HG03159 (cell line): ENCODE data around the gene AOX1.
"Not testable (repeated sequence)": the region's sequence is repeated elsewhere in the genome, so short reads cannot be mapped to it uniquely, and the experiment has no call there.

Experiments used
- ATAC-seq: cut with Tn5 transposase; IDR thresholded peaks from one replicate; pipeline ENCODE4 v1.9.1; 2021; ENCODE audit warnings: mild to moderate bottlenecking, moderate library complexity; ENCODE audit not compliant: unreplicated experiment

The AOX1 gene

GRCh38 chr2:200698217-200698616 lies 112.4 kb downstream of the AOX1 start:
- ATAC-seq, result no peak

DNA sequence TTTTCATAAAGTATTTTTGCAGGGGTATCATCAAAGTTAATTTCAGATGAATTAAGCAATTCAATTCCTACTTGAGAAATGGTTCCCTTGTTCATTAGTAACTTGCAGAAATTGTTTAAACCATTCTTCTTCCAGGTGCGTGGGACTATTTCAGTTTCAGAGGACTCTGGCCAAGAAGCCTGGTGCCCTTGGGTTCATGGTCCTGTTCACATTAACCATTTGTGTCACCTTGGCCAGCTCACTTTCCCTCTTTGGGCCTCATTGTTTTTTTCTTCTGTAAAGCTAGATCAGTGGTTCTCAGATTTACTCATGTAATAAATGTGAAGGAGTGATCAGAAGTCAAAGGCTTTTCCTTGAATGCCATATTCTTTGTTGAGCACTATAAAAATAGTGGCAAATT lies 113.5 kb downstream of the AOX1 start:
- no peak for ATAC-seq

DNA sequence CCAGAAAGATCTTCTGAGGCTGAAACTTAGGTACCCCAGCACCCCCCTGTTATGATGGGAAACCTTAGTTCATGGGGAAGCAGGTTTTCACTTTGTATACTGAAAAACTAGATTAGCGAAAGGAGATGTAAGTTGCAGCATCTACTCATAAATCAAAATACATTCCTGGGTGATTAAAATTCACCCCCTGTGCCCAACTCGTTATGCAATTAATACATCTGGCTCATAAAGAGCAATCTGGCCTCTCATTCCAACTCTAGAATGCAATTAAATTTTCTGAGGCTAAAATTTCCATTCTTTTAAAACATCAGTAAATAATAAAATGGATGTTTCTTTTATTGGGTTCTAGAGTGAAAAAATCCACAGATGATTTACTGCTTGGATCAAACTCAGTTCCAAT lies 115.0 kb downstream of the AOX1 start:
- no peak for ATAC-seq

GRCh38 chr2:200702044-200702443 lies 116.2 kb downstream of the AOX1 start:
- no peak for ATAC-seq

- ATAC-seq, result no peak
Observed at GRCh38 chr2:200702646-200703118, 116.9 kb downstream of the AOX1 start.

GRCh38 chr2:200703127-200703925 lies 117.5 kb downstream of the AOX1 start:
- ATAC-seq, result no peak

DNA sequence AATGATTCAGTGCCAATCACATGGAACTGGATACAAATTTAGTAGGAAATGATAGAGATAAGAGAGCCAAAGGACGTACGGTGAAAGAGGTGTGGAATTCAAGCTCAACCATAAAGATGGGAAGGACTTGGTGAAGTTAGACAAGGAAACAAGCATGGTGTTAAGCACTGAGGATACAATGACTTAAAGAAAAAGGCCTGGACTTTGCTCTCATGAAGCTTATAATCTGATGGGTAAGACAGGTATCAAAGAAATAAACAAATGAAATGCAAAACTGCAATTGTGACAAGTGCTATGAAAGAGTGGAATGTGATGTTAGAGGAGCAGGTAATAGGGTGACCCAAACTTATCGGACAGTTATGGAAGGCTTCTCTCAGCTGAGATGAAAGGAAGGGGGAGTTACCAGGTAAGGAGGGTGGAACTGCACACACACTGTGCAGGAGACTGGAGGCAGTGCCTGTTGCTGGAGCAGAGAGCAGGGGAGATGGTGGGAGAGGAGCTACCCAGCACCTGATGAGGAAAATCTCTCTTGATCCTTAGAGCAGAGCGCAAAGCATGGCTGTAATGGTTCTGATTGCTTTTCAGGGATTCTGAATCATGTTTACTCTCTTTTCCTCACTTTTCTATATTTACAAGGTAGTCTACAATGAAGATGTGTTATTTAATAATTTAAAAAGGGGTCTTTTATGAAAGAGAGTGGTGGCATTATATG lies 118.3 kb downstream of the AOX1 start:
- ATAC-seq, result no peak

GRCh38 chr2:200705305-200706041 lies 119.7 kb downstream of the AOX1 start:
- ATAC-seq, result no peak

GRCh38 chr2:200708943-200709342 lies 123.1 kb downstream of the AOX1 start:
- no peak for ATAC-seq

- peak; percentile 100 for ATAC-seq
Observed at GRCh38 chr2:200713003-200713703, 127.3 kb downstream of the AOX1 start.

DNA sequence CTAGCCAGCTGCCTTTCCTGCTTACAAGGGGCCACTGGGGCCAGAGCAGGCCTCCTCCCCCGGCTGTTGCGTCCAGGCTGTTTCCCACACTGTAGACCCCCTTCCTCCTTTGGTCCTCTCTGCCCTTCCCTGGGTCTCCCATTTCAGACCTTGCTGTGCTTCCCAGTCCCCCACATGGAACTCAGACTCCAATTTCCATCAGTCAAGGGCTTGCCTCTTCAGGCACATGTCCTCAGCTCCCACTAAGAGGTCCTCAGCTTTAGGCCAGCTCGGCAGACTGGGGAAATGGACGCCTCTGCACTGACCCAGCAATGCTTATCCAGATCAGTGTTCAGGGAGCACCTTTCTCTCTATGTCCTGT lies 127.9 kb downstream of the AOX1 start:
- ATAC-seq, result no peak

GRCh38 chr2:200715014-200715413 lies 129.2 kb downstream of the AOX1 start:
- ATAC-seq, result not testable (repeated sequence)

GRCh38 chr2:200716386-200716785 lies 130.6 kb downstream of the AOX1 start:
- no peak for ATAC-seq
